DND-41 (cell line): ENCODE data around the gene SETD3.

Source experiments
- ATAC-seq: fragments of 200-7000 bp; cut with Tn5 transposase; 3 replicates; pipeline ENCODE4 v1.9.1; 2021; ENCODE audit warnings: low read depth; ENCODE audit not compliant: insufficient read depth
- DNase-seq: peaks from one replicate; pipeline ENCODE4 v3.0.0-alpha.2; 2020
- H2AFZ ChIP-seq: 2 replicates; pipeline ENCODE4 v1.6.0; 2012; ENCODE audit warnings: low read depth, low read length
- H3K27ac ChIP-seq: 2 replicates; pipeline ENCODE4 v1.5.1; 2012; ENCODE audit warnings: low read length, inconsistent platforms
- H3K27me3 ChIP-seq: fragments of 200-600 bp; sonication (generic); 2 replicates; pipeline ENCODE4 v1.6.0; 2012; ENCODE audit warnings: low read length, mild to moderate bottlenecking, inconsistent platforms; ENCODE audit not compliant: insufficient read depth, poor library complexity
- H3K36me3 ChIP-seq: 2 replicates; pipeline ENCODE4 v1.5.1; 2012; ENCODE audit warnings: low read length, inconsistent platforms; ENCODE audit not compliant: insufficient read depth
- H3K4me1 ChIP-seq: 2 replicates; pipeline ENCODE4 v1.5.1; 2012; ENCODE audit warnings: mild to moderate bottlenecking, low read length; ENCODE audit not compliant: insufficient read depth
- H3K4me2 ChIP-seq: 2 replicates; pipeline ENCODE4 v1.6.0; 2012; ENCODE audit warnings: mild to moderate bottlenecking, moderate library complexity, low read length, inconsistent platforms; ENCODE audit not compliant: insufficient read depth
- H3K4me3 ChIP-seq, 2 experiments: fragments of 200-600 bp in 1 of 2; shearing (Covaris generic) in 1 of 2; 2 replicates each; pipeline ENCODE4 v1.5.1; 2012 to 2016; ENCODE audit warnings: inconsistent platforms in 2 of 2, low read length in 2 of 2, mild to moderate bottlenecking in 2 of 2, low read depth in 1 of 2, moderate library complexity in 1 of 2
- H3K79me2 ChIP-seq: 2 replicates; pipeline ENCODE4 v1.6.0; 2012; ENCODE audit warnings: low read length, inconsistent platforms; ENCODE audit not compliant: insufficient read depth
- H3K9ac ChIP-seq: 2 replicates; pipeline ENCODE4 v1.6.0; 2012; ENCODE audit warnings: low read depth, mild to moderate bottlenecking, inconsistent platforms, low read length, moderate library complexity
- H3K9me3 ChIP-seq: 2 replicates; pipeline ENCODE4 v1.5.1; 2012; ENCODE audit warnings: low read length, moderate library complexity, mild to moderate bottlenecking, inconsistent platforms; ENCODE audit not compliant: insufficient read depth, severe bottlenecking
- H4K20me1 ChIP-seq: 2 replicates; pipeline ENCODE4 v1.6.0; 2012; ENCODE audit warnings: low read length; ENCODE audit not compliant: insufficient read depth
- CTCF ChIP-seq: IDR thresholded peaks from 2 replicates; pipeline ENCODE4 v1.5.1; 2012; ENCODE audit warnings: borderline replicate concordance, low read length, moderate library complexity, mild to moderate bottlenecking; ENCODE audit not compliant: poor library complexity, severe bottlenecking; ENCODE audit errors: extremely low read depth
- EZH2 ChIP-seq: IDR thresholded peaks from 3 replicates; pipeline ENCODE4 v1.6.1; 2012; ENCODE audit warnings: borderline replicate concordance, low read depth, mild to moderate bottlenecking, moderate library complexity, low read length, inconsistent platforms; ENCODE audit not compliant: severe bottlenecking

The SETD3 gene

DNA sequence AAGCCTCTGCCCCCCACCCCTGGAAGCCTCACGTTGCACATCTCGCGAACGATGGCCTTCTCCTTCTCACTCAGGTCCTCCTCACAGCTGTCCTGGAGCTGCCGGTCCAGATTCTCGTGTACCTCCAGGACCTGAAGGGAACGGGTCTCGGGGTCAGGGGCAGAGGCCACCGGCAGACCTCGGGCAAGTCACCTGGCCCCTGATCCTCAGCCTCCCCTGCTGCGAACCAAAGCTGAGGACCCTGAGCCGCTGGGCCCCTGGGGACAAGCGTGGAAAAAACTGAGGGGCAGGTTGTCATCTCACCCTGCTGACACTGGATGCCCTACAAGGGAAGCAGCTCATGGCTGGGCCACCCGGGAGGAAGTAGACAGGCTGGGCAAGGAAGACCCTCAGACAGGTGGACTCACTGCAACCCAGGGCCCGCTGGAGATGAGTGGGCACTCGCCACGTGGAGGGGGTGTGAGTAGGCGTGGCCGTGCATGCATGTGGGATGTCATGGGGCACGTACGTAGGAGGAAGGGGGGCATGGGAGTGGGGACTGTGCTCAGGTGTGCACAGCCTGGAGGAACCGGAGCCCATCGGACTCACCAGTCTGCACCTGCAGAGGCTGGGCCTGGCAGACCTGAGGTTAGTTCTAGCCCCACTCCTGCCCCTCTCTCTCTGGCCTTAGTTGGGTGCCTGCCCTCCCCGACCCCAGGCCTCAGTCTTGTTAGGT lies 35.7 kb upstream of the SETD3 start:
- Histone ChIP-seq H3K79me2 (no peaks in the 10 kb centered on the region), H3K4me2 (no peak overlapping the region), H3K4me1 (no peaks in the 10 kb centered on the region), H2AFZ (no peak overlapping the region), H3K36me3 (peaks cover 32% of the 10 kb centered on the region), H3K27ac (no peak overlapping the region), H3K9me3 (no peaks in the 10 kb centered on the region), H3K9ac (no peak overlapping the region), H3K27me3 (no peaks in the 10 kb centered on the region), H3K4me3 (no peak overlapping the region), H4K20me1 (peaks cover 41% of the 10 kb centered on the region)
- DNase-seq (no peak), ATAC-seq (no peak)
- TF ChIP-seq EZH2 (no peak), CTCF (no peak)

DNA sequence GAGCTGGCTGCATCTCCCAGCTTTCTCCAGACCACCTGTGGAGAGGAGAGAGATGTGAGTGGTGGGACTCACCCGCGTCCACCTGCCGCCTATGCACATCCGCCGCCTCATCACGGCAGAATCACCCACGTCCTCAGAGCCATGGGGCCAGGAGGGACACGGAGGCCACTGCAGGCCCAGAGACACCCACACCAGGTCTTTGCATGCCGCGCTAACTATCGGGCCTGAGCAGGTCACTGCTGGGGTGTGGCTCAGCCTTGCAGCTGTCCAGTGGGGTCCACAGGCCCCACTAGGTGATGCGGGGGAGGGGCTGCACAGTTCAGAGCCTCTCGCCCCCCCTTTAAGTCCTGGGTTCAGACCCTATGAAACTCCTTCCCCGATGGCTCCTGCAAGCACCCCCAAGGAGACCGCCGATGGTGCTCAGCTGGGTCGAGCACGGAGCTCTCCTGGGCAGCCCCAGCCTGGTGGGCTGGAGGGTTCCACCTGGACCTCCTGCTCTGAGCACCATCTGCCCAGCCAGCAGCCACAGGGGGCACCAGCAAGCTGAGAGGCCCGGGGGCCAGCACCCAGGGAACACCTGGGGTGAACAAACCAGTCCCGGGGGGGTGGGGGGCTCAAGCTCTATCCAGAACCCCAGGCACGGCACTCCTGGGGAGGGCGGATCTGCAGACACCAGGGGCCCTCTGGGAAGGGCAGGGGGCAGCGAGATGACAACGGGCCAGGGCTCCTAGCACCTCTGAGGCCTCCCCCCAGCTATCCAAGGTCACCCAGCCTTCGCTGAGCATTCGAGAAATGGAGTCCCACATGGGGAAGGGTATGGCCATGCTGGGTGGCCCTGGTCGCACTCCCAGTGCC lies 34.9 kb upstream of the SETD3 start:
- Histone ChIP-seq H3K4me1 (no peaks in the 10 kb centered on the region), H3K27ac (no peak overlapping the region), H3K9me3 (no peaks in the 10 kb centered on the region), H3K4me3 (no peak overlapping the region), H4K20me1 (peaks cover 37% of the 10 kb centered on the region), H3K4me2 (no peak overlapping the region), H3K36me3 (peaks cover 37% of the 10 kb centered on the region), H3K27me3 (no peaks in the 10 kb centered on the region), H3K79me2 (no peaks in the 10 kb centered on the region), H3K9ac (no peak overlapping the region), H2AFZ (no peak overlapping the region)
- ATAC-seq (no peak), DNase-seq (no peak)
- TF ChIP-seq EZH2 (no peak), CTCF (no peak)

GRCh38 chr14:99514552-99515300 lies 34.1 kb upstream of the SETD3 start:
- H3K4me1 ChIP-seq = no peaks in the 10 kb centered on the region
- H3K79me2 ChIP-seq = no peaks in the 10 kb centered on the region
- H3K9ac ChIP-seq = no peak overlapping the region
- no peak overlapping the region for H2AFZ ChIP-seq
- no peak overlapping the region for H3K4me2 ChIP-seq
- H3K4me3 ChIP-seq = no peak overlapping the region
- no peaks in the 10 kb centered on the region for H3K9me3 ChIP-seq
- peaks cover 33% of the 10 kb centered on the region for H4K20me1 ChIP-seq
- ATAC-seq (no peak), DNase-seq (no peak)
- H3K36me3 ChIP-seq = peaks cover 39% of the 10 kb centered on the region
- TF ChIP-seq CTCF (no peak), EZH2 (no peak)
- no peak overlapping the region for H3K27ac ChIP-seq
- no peaks in the 10 kb centered on the region for H3K27me3 ChIP-seq
